ENCODE measurements around the gene GPR61.

The GPR61 gene

DNA sequence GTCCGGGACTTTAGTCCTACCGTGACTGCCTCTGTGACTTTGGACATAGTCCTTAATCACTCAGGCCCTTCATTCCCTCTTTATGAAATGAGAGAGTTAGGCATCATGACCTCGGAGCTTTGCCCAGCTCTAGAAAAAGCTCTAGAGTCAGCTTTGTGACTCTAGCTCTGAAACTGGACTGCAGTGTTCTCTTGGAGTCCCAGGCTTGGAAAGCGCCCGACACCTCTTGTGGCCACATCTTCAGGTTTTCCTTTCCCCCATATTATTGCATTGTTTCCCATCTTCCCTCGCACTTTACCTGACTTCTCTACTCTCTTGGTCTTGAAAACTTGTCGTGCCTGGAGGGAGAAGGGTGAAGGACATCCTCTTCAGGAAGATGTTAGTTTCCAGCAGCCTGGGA is 17.6 kb upstream of the GPR61 start:
- TF ChIP-seq CTCF (IDR thresholded peaks at IDR 0.05; ENCODE audit: low read depth, low read length) = no peak
- H3K4me3 ChIP-seq (ENCODE audit: low read depth, low read length) = no peak overlapping the region

- TF ChIP-seq CTCF (IDR thresholded peaks at IDR 0.05; ENCODE audit: low read depth, low read length) = no peak
- H3K4me3 ChIP-seq (ENCODE audit: low read depth, low read length) = no peak overlapping the region
Measured at GRCh38 chr1:109523706-109524105, 16.0 kb upstream of the GPR61 start.

DNA sequence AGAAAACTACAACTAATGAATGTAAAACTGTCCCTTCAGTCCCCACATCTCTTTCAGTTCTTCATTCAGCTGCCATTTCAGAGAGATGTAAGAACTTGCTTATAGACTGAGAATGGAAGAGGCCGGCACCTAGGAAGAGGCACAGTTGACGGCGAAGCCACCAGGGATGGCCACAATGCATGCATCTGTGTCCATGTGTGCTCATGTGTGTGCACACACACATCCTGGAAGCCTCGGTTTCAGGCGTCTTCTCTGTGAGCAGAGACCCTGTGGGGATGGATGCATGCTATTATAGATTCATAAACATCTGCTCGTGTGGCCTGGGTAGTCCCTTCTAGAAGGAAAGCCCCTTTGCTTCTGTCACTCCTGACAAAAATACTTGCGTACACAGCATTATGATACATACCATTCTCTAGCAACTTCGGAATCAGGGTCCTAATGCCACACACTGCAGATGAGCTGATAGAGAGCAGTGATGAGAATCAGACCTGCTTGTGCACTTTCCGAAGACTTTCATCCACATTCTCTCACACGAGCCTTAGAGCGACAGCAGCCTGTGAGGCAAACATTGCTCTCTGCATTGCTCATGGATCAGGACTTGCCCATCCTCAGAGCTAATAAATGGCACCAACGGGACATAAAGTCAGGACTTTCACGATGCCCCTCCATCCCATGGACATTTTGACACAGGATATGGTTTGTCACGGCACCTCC is 12.4 kb upstream of the GPR61 start:
- H3K4me3 ChIP-seq (ENCODE audit: low read depth, low read length) = no peak overlapping the region
- TF ChIP-seq CTCF (IDR thresholded peaks at IDR 0.05; ENCODE audit: low read depth, low read length) = no peak

DNA sequence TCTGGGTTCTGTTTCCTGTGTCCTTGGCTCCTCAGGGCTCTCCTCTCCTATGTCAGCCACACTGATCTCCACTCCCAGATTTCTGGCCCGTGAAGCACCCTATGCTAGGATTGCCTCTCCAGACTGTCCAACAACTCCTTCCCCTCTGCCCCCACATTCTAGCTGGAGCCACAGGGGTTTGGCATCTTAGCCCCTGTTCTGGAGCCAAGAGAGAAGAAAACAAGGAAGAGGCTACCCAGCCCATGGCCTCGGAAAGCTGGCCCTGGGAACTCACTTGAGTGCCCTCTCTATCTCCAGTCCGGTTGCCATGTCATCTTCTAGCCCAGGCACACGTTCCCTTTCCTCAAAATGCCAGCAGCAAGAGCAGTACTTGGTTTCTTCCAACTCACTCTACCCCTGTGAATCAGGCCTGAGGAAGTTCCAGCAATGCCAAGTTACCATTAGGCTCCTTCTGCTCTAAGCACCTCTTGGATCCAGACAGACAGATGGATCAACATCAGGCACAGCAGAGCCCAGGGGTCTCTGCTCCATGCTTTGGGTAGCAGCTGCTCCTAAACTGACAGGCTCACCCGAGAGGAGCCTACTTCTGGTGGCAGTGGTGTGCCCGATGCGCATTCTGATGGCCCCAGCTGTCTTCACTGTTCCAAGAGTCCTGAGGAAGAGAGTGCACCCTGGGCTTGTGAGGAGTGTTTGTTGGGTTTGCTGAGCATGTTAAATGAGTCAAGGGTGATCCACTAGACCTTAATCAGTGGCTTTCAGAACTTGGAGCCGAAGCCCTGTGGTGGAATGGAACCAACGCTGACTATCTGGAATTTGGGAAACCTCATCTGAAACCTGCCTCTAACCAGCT is 11.6 kb upstream of the GPR61 start:
- H3K4me3 ChIP-seq (ENCODE audit: low read depth, low read length) = no peak overlapping the region
- TF ChIP-seq CTCF (IDR thresholded peaks at IDR 0.05; ENCODE audit: low read depth, low read length) = no peak

DNA sequence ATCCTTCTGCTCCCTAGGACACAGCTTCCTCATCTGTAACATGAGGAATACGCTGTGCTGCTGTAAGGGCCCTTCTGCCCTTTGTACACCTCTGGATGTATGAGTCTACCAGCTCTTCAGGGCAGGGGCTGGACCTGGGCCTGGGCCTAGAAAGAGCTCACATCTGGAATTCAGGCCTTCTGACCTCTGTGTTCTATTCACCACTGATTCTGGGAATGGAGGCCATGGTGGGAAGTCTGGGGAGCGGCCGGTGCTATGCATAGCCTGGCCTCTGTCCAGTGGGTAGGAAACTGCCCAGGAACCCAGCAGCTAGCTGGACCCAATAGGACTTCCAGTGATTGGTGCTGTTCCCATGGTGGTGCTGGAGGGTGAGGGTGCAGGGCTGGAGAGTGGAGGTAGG is 11.0 kb upstream of the GPR61 start:
- H3K4me3 ChIP-seq (ENCODE audit: low read depth, low read length) = no peak overlapping the region
- TF ChIP-seq CTCF (IDR thresholded peaks at IDR 0.05; ENCODE audit: low read depth, low read length) = no peak

DNA sequence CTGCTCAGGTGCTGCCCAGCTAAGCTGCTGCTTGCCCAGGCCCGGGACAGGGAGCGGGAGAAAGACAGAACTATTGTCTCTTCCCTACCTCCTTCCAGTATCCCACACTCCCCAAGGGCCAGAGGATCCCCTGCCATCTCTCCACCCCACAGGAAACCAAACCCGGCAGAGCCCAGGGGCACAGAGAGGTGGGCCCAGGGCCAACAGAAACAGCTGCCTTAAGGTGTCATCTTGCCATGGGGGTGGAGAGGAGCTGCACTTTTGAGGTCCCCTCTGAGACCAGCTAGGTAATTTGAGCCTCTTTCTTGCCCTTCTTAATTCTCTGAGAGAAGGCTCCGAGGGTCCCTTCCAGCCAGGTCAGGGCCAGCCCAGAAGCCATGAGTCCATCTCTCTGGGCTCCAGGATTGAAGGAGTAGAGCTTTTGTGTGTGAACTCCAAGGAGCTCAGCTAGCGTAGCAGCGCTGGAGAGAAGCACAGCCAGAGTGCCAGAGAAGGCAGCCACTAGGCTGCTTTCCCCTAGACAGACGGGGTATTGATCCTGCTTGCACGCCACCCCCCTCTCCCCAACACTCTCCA is 9.7 kb upstream of the GPR61 start:
- no peak overlapping the region for H3K4me3 ChIP-seq (ENCODE audit: low read depth, low read length)
- TF ChIP-seq CTCF (IDR thresholded peaks at IDR 0.05; ENCODE audit: low read depth, low read length) = no peak
